Endothelial cell of umbilical vein (primary cell): Measurements from ENCODE around the gene NRF1.

Source experiments
- CTCF ChIP-seq, 2 donors: IDR thresholded peaks; 1 replicate in 1 of 2; 2 replicates in 1 of 2; pipeline ENCODE4 v1.5.1; 2011; ENCODE audit warnings: low read length in 2 of 2, mild to moderate bottlenecking in 2 of 2, moderate library complexity in 2 of 2, control low read depth in 1 of 2, inconsistent platforms in 1 of 2, low read depth in 1 of 2; ENCODE audit not compliant: insufficient read depth in 1 of 2; ENCODE audit errors: extremely low read depth in 1 of 2
- EZH2 ChIP-seq: IDR thresholded peaks from 2 replicates; pipeline ENCODE4 v1.6.1; 2012; ENCODE audit warnings: borderline replicate concordance, low read depth, mild to moderate bottlenecking, moderate library complexity, low read length, inconsistent platforms; ENCODE audit not compliant: severe bottlenecking
- POLR2A ChIP-seq: IDR thresholded peaks from 2 replicates; pipeline ENCODE4 v1.6.1; 2012; ENCODE audit warnings: low read depth, mild to moderate bottlenecking, control low read depth, low read length

GRCh38 chr7:129698516-129699418, 87.2 kb downstream of the NRF1 start:
- TF ChIP-seq CTCF (IDR thresholded peaks at IDR 0.05; ENCODE audit: extremely low read depth in 1 of 2, insufficient read depth in 1 of 2, low read depth in 1 of 2, low read length in 2 of 2), result no peak
- TF ChIP-seq EZH2, result no peak
- TF ChIP-seq POLR2A, result no peak
